Uterus (tissue), 4 donors: ENCODE measurements around the gene ROM1. TPM values are rescaled to one million over a fixed set of nuclear protein-coding genes. Genes with fewer than 3 reads are reported as not detected.
A peak's percentile ranks its signal among the peaks of the same experiment; 100 is the strongest.

ENCODE experiments used
- DNase-seq, 2 donors: peaks; one replicate each; pipeline ENCODE4 v3.0.0-alpha.2; 2019 to 2020
- H3K27ac ChIP-seq, 2 donors: fragments of 200-600 bp; sonication (generic); 1 replicate in 1 of 2; 2 replicates in 1 of 2; pipeline ENCODE4 v1.5.1; 2016 to 2018
- H3K27me3 ChIP-seq, 2 donors: fragments of 200-600 bp; sonication (generic); one replicate each; pipeline ENCODE4 v1.5.1; 2018 to 2019; ENCODE audit warnings: control low read depth in 1 of 2
- H3K36me3 ChIP-seq, 2 donors: fragments of 200-600 bp; sonication (generic); one replicate each; pipeline ENCODE4 v1.5.1; 2019; ENCODE audit warnings: control low read depth in 1 of 2
- H3K4me1 ChIP-seq, 2 donors: fragments of 200-600 bp; sonication (generic); one replicate each; pipeline ENCODE4 v1.5.1; 2018 to 2019; ENCODE audit warnings: control low read depth in 1 of 2
- H3K4me3 ChIP-seq, 2 donors: fragments of 200-600 bp; sonication (generic); 1 replicate in 1 of 2; 2 replicates in 1 of 2; pipeline ENCODE4 v1.5.1; 2018 to 2019; ENCODE audit warnings: mild to moderate bottlenecking in 1 of 2
- H3K9me3 ChIP-seq, 2 donors: fragments of 200-600 bp; sonication (generic); one replicate each; pipeline ENCODE4 v1.5.1; 2019; ENCODE audit warnings: control low read depth in 1 of 2
- POLR2A ChIP-seq, 2 donors: fragments of 450-650 bp; IDR thresholded peaks; one replicate each; pipeline ENCODE4 v1.6.1; 2016; ENCODE audit warnings: antibody characterized with exemption in 2 of 2, mild to moderate bottlenecking in 1 of 2, moderate library complexity in 1 of 2
- intact Hi-C: fragments of 100-400 bp; cut with DNase I; formaldehyde crosslinking; loops from one replicate; pipeline ENCODE4 v1.15.1; 2023; ENCODE audit warnings: low total_unique reads
- total RNA-seq, 4 donors: library from RNA; depleted of rRNA in 3 of 4; stranded (reverse); fragments of >200 nt in 3 of 4; gene quantifications; one replicate each; pipeline versions ENCODE4 v1.1.0 to v1.2.4, GENCODE V29; 2014 to 2023
- TF ChIP-seq, protein P1 (sequence below), 4 experiments: fragments of 200-600 bp in 2 of 4; fragments of 450-650 bp in 2 of 4; sonication (generic) in 2 of 4; IDR thresholded peaks; one replicate each; pipeline ENCODE4 v1.5.1; 2016 to 2019; ENCODE audit warnings: antibody characterized with exemption in 4 of 4, mild to moderate bottlenecking in 2 of 4, moderate library complexity in 1 of 4
- donor health status: DM: yes; HTN: yes; CAD: no.

ROM1 gene
- total RNA-seq, 4 donors from 2014 or later: 0.77 to 11.9 (median 5.3) TPM; not detected in 1

GRCh38 chr11:62610814-62611704 is 2.0 kb upstream of the ROM1 start:
- H3K36me3 ChIP-seq: no peaks in the 10 kb centered on the region
- H3K4me1 ChIP-seq: peaks cover 0 to 10% of the 10 kb centered on the region in 2 donors
- no peak for DNase-seq
- no peak for TF ChIP-seq POLR2A (IDR thresholded peaks at IDR 0.05)
- TF ChIP-seq, protein P1, sequence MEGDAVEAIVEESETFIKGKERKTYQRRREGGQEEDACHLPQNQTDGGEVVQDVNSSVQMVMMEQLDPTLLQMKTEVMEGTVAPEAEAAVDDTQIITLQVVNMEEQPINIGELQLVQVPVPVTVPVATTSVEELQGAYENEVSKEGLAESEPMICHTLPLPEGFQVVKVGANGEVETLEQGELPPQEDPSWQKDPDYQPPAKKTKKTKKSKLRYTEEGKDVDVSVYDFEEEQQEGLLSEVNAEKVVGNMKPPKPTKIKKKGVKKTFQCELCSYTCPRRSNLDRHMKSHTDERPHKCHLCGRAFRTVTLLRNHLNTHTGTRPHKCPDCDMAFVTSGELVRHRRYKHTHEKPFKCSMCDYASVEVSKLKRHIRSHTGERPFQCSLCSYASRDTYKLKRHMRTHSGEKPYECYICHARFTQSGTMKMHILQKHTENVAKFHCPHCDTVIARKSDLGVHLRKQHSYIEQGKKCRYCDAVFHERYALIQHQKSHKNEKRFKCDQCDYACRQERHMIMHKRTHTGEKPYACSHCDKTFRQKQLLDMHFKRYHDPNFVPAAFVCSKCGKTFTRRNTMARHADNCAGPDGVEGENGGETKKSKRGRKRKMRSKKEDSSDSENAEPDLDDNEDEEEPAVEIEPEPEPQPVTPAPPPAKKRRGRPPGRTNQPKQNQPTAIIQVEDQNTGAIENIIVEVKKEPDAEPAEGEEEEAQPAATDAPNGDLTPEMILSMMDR (IDR thresholded peaks at IDR 0.05): no peak
- H3K27ac ChIP-seq: peak overlapping the region; percentile 93 to 99
- H3K9me3 ChIP-seq: no peaks in the 10 kb centered on the region
- no peaks in the 10 kb centered on the region for H3K27me3 ChIP-seq
- intact Hi-C loops: no loop called here
- H3K4me3 ChIP-seq: peak overlapping the region; percentile 44 to 97

DNA sequence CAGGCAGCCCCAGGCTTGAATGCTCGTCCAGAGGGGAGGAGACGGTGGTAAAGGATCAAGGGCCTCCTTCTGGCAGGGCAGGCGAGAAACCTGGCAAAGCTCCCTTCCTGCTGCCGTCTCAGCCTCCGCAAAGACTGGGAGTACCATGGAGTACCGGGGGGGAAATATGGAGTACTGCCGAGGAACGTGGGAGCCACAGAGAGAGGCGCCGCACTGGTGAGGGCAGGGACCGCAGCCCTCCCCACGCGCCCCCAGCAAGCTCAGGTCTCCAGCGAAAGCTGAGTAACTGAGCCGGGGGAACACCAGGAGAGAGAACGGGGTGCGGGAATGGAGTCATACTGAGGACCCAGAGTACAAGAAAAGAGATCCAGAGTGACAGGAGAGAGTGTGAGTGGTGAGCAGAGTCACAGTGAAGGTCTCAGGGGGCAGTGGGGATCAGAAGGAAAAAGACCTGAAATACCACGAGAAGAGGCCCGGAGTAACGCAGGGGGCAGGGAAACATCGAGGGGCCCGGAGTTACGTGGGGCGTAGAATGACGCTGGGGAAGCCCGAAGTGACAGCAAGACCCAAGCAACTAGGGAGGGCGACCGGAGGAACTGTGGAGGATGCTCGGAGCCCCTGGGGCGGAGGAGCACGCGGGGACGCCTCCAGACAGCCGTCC is 1.2 kb upstream of the ROM1 start:
- no peaks in the 10 kb centered on the region for H3K9me3 ChIP-seq
- peaks cover 0 to 10% of the 10 kb centered on the region in 2 donors for H3K4me1 ChIP-seq
- peak overlapping the region; percentile 93 to 99 for H3K27ac ChIP-seq
- H3K4me3 ChIP-seq: peak overlapping the region; percentile 44 to 97
- DNase-seq: peak; percentile 74
- no peaks in the 10 kb centered on the region for H3K27me3 ChIP-seq
- no peaks in the 10 kb centered on the region for H3K36me3 ChIP-seq
- intact Hi-C loops: no loop called here
- TF ChIP-seq, protein P1 (IDR thresholded peaks at IDR 0.05): peak in 1 of 4 experiments; percentile 14
- TF ChIP-seq POLR2A (IDR thresholded peaks at IDR 0.05): peak in 1 of 2 donors; percentile 9

- no peaks in the 10 kb centered on the region for H3K27me3 ChIP-seq
- intact Hi-C loops: no loop called here
- TF ChIP-seq POLR2A (IDR thresholded peaks at IDR 0.05): peak in 1 of 2 donors; percentile 4
- TF ChIP-seq, protein P1 (IDR thresholded peaks at IDR 0.05): no peak
These were observed 278 bp downstream of the ROM1 start for GRCh38 chr11:62613291-62613778.

GRCh38 chr11:62614275-62614674 is 1.2 kb downstream of the ROM1 start:
- DNase-seq: no peak
- Histone ChIP-seq H3K4me3 (no peak overlapping the region), H3K9me3 (no peaks in the 10 kb centered on the region), H3K36me3 (no peaks in the 10 kb centered on the region), H3K27me3 (no peaks in the 10 kb centered on the region), H3K27ac (peak overlapping the region in 1 of 2 donors; percentile 99), H3K4me1 (peaks cover 0 to 10% of the 10 kb centered on the region in 2 donors)
- intact Hi-C loops: no loop called here
- TF ChIP-seq, protein P1 (IDR thresholded peaks at IDR 0.05): no peak
- no peak for TF ChIP-seq POLR2A (IDR thresholded peaks at IDR 0.05)

More at GRCh38 chr11:62613291-62613778, 278 bp downstream of the ROM1 start:
- peak overlapping the region in 1 of 2 donors; percentile 97 for H3K4me3 ChIP-seq
- no peaks in the 10 kb centered on the region for H3K9me3 ChIP-seq
- peak overlapping the region; percentile 93 to 99 for H3K27ac ChIP-seq
- H3K4me1 ChIP-seq: peaks cover 0 to 10% of the 10 kb centered on the region in 2 donors
- no peaks in the 10 kb centered on the region for H3K36me3 ChIP-seq
- no peak for DNase-seq
